Measurements from ENCODE around the gene UNK.

UNK gene

GRCh38 chr17:75823257-75824041, 38.8 kb downstream of the UNK start:
- DNase-seq = no peak

DNA sequence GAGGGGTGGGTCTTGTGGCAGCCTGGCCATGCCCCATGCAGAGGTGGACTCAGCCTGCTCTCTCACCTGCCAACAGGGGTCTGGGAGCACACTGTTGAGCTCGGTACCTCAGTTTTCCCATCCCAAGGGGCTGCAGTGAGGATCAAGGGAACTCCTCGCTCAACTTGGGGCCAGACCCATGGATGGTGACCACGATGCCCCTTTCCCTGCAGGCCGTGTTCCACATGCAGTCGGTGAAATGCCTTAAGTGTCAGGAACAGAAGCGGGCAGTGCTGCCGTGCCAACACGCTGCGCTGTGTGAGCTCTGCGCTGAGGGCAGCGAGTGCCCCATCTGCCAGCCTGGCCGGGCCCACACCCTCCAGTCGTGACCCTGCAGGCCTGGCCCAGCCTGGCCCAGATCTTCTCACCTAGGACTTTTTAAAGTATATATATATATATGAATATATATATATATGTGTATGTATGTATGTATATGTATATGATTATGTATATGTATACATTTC, 39.5 kb downstream of the UNK start:
- no peak for DNase-seq

DNA sequence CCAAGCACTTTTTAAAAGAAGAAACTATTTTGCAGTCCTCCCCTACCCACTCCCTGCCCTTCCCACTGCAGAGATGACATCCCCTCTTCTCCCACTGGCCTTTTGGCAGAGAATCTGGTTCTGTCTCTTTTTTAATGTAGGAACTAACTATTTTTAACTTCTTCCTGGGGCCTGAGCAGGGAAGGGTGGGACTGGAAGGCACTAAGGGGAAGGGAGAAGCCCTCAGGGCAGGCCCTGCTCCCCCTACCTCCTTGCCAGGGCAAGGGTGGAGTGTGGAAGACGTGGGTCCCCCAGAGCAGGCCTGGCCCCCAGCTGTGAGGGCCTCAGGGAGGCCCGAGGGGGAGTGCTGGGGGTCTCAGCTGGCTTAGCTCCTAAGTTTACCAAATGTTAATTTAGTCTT, 40.1 kb downstream of the UNK start:
- DNase-seq = no peak

- DNase-seq = no peak
These were observed 40.5 kb downstream of the UNK start for GRCh38 chr17:75825149-75825552.

DNA sequence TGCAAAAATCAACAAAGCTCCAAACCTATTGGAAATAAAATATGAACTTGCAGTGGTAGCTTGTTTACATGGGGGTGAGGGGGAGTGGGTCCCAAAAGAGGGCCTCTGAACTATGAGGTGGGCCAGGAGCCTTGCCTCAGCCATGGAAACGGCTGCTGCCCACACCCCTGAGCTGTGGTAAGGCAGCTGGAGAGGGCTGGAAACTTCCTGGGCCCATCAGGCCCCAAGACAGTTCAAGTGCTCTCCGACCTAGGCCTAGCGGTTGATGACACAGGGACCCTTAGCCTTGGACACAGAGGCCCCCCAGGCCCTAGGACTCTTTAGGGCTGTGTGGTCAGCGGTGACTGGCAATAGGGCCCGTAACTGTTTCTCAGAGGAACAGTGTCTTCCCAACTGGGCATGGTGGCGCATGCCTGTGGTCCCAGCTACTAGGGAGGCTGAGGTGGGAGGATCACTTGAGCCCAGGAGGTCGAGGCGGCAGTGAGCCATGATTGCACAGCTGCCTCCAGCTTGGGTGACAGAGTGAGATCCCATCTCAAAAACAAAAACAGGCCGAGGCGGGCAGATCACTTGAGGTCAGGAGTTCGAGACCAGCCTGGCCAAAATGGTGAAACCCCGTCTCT, 41.3 kb downstream of the UNK start:
- DNase-seq = no peak

- DNase-seq = no peak
These were observed 42.1 kb downstream of the UNK start for GRCh38 chr17:75826561-75827307.

DNA sequence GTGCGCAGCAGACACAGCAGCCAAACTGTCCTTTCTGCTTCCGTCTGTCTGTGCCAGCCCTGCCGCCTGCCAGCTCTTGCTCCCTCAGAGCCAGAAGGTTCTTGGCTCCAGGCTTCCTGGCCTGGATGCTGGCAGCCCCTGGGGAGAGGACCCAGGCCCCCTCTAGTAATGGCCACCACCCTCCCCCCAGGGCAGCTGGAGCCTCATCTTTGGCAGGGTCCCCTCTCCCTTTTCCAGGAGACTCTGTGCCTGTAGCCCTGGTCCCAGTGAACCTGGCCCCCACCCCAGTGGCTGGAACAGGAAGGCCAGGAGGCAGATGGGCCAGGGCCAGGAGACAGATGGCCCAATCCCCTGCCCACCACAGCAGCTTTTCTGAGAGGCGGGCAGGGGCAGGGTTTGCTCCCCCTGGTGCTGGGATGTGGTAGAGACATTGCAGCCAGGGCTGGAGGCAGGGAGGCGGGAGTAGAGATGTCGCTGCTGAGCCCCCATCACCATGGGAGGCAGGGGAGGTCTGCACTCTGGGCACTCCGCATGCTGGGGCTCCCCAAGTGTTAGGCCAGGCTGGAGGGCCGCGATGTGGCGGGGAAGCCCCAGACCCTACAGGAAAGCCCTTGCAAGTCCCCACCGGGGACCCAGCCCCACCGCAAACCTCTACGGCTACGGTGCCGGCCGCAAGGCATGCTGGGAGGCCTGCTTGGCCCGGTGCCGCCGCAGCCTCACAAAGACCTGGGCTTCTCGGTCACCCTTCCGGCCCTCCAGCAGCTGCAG, 42.9 kb downstream of the UNK start:
- peak; percentile 59 for DNase-seq

GRCh38 chr17:75828076-75828400, 43.4 kb downstream of the UNK start:
- DNase-seq = no peak

GRCh38 chr17:75828741-75829140, 44.1 kb downstream of the UNK start:
- DNase-seq = no peak

DNA sequence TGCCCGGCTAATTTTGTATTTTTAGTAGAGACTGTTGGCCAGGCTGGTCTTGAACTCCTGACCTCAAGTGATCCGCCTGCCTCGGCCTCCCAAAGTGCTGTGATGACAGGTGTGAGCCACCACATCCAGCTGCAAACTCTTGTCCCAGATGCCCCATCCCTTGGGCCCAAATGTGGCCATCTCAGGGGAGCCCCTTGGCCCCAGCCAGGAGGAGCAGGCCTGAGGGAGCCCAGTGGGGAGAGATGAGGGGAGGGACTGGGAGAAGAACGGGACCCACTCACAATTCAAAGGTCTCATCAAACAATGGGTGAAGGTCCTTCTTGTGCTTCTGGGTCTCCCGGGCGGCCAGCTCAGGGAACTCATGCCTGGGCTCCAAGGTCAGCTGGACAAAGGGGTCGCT, 45.1 kb downstream of the UNK start:
- DNase-seq = no peak

DNA sequence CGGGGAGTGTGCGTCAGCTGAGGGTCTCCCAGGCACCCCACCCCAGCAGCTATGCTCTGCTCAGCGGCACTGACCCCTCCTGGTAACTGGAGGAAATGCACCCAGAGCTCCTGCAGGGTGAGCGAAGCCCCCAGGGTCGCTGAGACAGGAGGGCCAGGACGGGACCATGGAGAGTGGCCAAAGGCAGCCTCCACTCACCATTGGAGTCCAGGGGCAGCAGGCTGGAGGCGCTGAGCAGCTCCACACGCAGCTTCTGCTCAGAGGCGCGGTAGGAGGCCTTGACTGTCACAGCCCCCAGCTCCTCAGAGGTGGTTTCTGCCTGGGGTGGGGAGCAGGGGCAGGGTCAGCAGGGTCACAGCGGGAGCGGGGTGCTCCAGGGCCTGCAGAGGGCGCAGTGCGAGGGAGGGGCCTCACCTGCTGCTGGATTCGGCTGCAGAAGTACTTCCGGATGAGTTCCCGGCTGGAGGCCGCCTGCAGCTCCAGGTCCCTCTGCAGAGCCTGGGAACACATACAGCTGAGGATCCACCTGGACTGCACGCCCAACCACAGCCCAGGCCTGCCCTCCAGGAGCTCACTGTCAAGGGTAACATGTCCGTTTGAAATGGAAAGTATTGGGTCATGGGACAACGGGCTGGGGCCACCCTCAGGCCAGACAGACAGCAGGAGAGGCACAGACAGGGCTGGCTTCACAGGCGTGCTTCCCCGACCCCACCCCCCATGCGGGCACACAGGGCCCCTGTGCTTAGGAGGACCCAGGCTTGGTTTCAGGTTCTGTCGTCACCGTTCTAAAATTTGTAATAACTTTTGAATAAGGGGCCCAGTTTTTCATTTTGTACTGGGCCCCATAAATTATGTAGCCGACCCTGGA, 45.8 kb downstream of the UNK start:
- peak; percentile 15 for DNase-seq

- DNase-seq = no peak
These were observed 46.5 kb downstream of the UNK start for GRCh38 chr17:75831032-75831571.

- DNase-seq = peak; percentile 26
These were observed 47.6 kb downstream of the UNK start for GRCh38 chr17:75832164-75832651.

- DNase-seq = no peak
These were observed 48.2 kb downstream of the UNK start for GRCh38 chr17:75832652-75833400.

DNA sequence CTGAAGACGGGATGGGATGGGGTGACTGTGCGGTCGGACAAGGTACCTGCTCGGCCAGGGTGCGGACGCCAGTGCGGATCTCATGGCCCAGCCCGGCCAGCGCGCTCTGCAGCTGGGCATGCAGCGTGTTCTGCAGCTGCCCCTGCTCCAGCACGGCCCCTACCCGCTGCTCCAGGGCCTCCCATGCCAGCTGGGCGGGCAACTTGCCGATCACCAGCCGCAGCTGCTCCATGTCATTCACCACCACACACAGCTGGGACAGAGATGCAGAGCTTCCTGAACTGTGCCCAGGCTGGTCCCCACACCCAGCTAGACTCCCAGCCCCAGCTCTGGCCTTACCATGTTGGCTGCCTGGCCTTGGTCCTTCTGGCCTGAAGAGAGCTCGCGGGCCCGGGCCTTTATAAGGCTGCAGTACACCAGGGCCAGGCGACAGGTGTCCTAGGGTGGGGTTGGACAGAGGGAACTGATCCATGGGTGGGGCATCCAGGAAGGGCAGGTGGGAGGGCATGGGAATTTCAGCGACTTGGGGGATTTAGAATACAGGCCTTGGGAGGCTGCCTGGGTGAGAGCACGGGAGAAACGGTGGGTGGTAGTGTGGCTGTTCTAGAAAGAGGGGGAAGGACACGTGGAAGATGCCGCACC, 49.8 kb downstream of the UNK start:
- no peak for DNase-seq

GRCh38 chr17:75834928-75835653, 50.5 kb downstream of the UNK start:
- no peak for DNase-seq

GRCh38 chr17:75835654-75835987, 51.0 kb downstream of the UNK start:
- DNase-seq = no peak

DNA sequence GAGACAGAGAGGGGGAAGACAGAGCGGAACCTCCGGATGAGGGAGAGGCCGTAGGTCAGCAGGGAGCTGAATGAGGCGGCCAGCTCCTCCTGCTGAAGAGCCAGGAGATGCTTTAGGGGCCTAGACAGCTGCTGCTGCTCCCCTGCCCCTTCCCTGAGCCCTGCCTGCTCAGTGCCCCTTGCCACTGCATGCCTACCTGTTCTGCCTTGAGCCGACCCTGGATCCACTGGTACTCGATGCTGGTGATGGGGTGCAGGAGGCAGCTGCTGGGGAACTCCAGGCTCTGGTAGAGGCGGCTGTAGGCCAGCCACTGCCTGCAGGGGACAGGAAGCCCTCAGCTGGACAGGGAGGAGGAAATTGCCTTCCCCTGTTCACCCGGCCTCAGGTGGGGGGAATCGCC, 52.0 kb downstream of the UNK start:
- DNase-seq = no peak

DNA sequence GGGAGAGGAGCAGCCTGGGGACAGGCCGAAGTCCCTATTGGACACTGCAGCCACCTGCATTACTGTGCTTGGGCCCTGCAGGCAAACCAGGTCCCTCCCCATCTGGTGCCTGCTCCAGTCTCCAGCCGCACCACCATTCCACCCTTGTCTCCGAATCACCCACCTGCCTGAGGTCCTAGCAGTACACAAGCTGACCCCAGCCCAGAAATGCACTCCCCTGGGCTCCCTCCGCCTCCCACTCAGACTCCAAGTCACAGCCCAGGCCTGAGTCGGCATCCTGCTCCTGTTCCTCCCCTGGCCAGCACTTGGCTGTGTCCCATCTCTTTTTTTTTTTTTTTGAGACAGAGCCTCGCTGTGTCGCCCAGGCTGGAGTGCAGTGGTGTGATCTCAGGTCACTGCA, 53.3 kb downstream of the UNK start:
- no peak for DNase-seq

- no peak for DNase-seq
These were observed 53.8 kb downstream of the UNK start for GRCh38 chr17:75838410-75838809.
